CD4-positive, alpha-beta T cell (primary cell): ENCODE data around the gene GANAB. TPM values are rescaled to one million over a fixed set of nuclear protein-coding genes. Genes with fewer than 3 reads are reported as not detected.
A peak's percentile ranks its signal among the peaks of the same experiment; 100 is the strongest.

Experiments
- ATAC-seq: fragments of 200-7000 bp; cut with Tn5 transposase; one replicate; pipeline ENCODE4 v1.10.0; 2022; ENCODE audit warnings: mild to moderate bottlenecking; ENCODE audit not compliant: poor library complexity
- CTCF ChIA-PET: fragments of 350-600 bp; sonication (Branson Sonifier 250); formaldehyde crosslinking; loops from one replicate; lab custom pipeline; 2021; ENCODE audit warnings: antibody characterized with exemption, inconsistent platforms; lab: Charles Lee
- POLR2A ChIA-PET: fragments of 350-600 bp; sonication (Branson Sonifier 250); formaldehyde crosslinking; loops from one replicate; lab custom pipeline; 2021; ENCODE audit warnings: antibody characterized with exemption, inconsistent platforms; lab: Charles Lee
- DNase-seq, 14 experiments: peaks; one replicate each; pipeline ENCODE4 v3.0.0-alpha.2; 2013 to 2020; ENCODE audit warnings: mixed read lengths in 2 of 14
- H3K27ac ChIP-seq, 2 donors: one replicate each; pipeline versions ENCODE4 v1.5.1 to v1.7.0; 2013; ENCODE audit warnings: low read length in 2 of 2, low read depth in 1 of 2, mild to moderate bottlenecking in 1 of 2
- H3K27me3 ChIP-seq, 2 experiments: 1 replicate in 1 of 2; 2 replicates in 1 of 2; pipeline versions ENCODE4 v1.6.1 to v1.7.0; 2013; ENCODE audit warnings: low read length in 2 of 2, control low read depth in 1 of 2, mild to moderate bottlenecking in 1 of 2, moderate library complexity in 1 of 2; ENCODE audit not compliant: insufficient read depth in 2 of 2, control insufficient read depth in 1 of 2
- H3K36me3 ChIP-seq: one replicate; pipeline ENCODE4 v1.6.1; 2013; ENCODE audit warnings: low read length, control low read depth; ENCODE audit not compliant: insufficient read depth
- H3K4me1 ChIP-seq: one replicate; pipeline ENCODE4 v1.6.1; 2013; ENCODE audit warnings: low read length, control low read depth; ENCODE audit not compliant: insufficient read depth
- H3K4me3 ChIP-seq: one replicate; pipeline ENCODE4 v1.5.1; 2013; ENCODE audit warnings: mild to moderate bottlenecking, low read length, moderate library complexity
- H3K9me3 ChIP-seq, 2 experiments: 1 replicate in 1 of 2; 2 replicates in 1 of 2; pipeline versions ENCODE4 v1.6.1 to v1.7.0; 2013; ENCODE audit warnings: low read length in 2 of 2, mild to moderate bottlenecking in 2 of 2, control low read depth in 1 of 2, moderate library complexity in 1 of 2; ENCODE audit not compliant: control insufficient read depth in 1 of 2, insufficient read depth in 1 of 2
- H3K27ac Mint-ChIP-seq: one replicate; pipeline ENCODE4 v1.8.0; 2020; ENCODE audit warnings: mixed read lengths
- H3K27me3 Mint-ChIP-seq: one replicate; pipeline ENCODE4 v1.8.0; 2021; ENCODE audit warnings: mixed read lengths
- H3K36me3 Mint-ChIP-seq: one replicate; pipeline ENCODE4 v1.8.0; 2021; ENCODE audit warnings: low read depth, mixed read lengths
- H3K4me1 Mint-ChIP-seq: one replicate; pipeline ENCODE4 v1.8.0; 2021; ENCODE audit warnings: low read depth, mixed read lengths
- H3K4me3 Mint-ChIP-seq: one replicate; pipeline ENCODE4 v1.8.0; 2020; ENCODE audit warnings: mild to moderate bottlenecking, mixed read lengths
- H3K9me3 Mint-ChIP-seq: one replicate; pipeline ENCODE4 v1.8.0; 2020; ENCODE audit warnings: mixed read lengths
- CTCF ChIP-seq: fragments of 200-600 bp; IDR thresholded peaks from one replicate; pipeline ENCODE4 v1.8.0; 2022; ENCODE audit warnings: antibody characterized with exemption, mild to moderate bottlenecking
- intact Hi-C, 2 experiments: fragments of 100-400 bp; cut with DNase I in 1 of 2; cut with micrococcal nuclease in 1 of 2; formaldehyde crosslinking; loops; one replicate each; pipeline versions ENCODE4 v1.15.1 to v1.9.0; 2023 to 2025; cut with DNase I, micrococcal nuclease
- total RNA-seq, 174 experiments: library from RNA in 2 of 174; stranded (reverse) in 2 of 174; gene quantifications; one replicate each; pipeline ENCODE4 v1.2.3 and lab custom pipeline; 2021 to 2026

GANAB gene
- total RNA-seq, 2 experiments from 2014 or later = 181 to 182 TPM

GRCh38 chr11:62632492-62632891, 13.9 kb downstream of the GANAB start:
- Mint-ChIP-seq H3K9me3 (no peaks in the 10 kb centered on the region), H3K27ac (peak overlapping the region; percentile 30), H3K4me1 (peaks cover 19% of the 10 kb centered on the region), H3K27me3 (no peaks in the 10 kb centered on the region), H3K36me3 (peaks cover 96% of the 10 kb centered on the region), H3K4me3 (no peak overlapping the region)
- no peaks in the 10 kb centered on the region for H3K9me3 ChIP-seq
- ChIA-PET POLR2A (interaction anchor here (1.9 kb wide), 1 partner anchor 41 kb away, joined by 5 read pairs; the partner anchor contains the start of gene TUT1), CTCF (no interaction called here)
- peaks cover 27% of the 10 kb centered on the region for H3K4me1 ChIP-seq
- intact Hi-C loops = no loop called here
- peaks cover 92% of the 10 kb centered on the region for H3K36me3 ChIP-seq
- no peak for ATAC-seq
- H3K27me3 ChIP-seq = no peaks in the 10 kb centered on the region
- TF ChIP-seq CTCF = no peak
- no peak overlapping the region for H3K27ac ChIP-seq
- no peak overlapping the region for H3K4me3 ChIP-seq
- no peak for DNase-seq

- Mint-ChIP-seq H3K9me3 (no peaks in the 10 kb centered on the region), H3K36me3 (peaks cover 82% of the 10 kb centered on the region), H3K4me1 (no peaks in the 10 kb centered on the region), H3K27ac (no peak overlapping the region), H3K27me3 (no peaks in the 10 kb centered on the region), H3K4me3 (no peak overlapping the region)
- intact Hi-C loops = no loop called here
- no peaks in the 10 kb centered on the region for H3K9me3 ChIP-seq
- H3K4me3 ChIP-seq = no peak overlapping the region
- TF ChIP-seq CTCF = no peak
- ChIA-PET CTCF (no interaction called here), POLR2A (interaction anchor here (1.5 kb wide), 1 partner anchor 36 kb away, joined by 6 read pairs; the partner anchor contains the start of gene TUT1)
- peaks cover 72% of the 10 kb centered on the region for H3K36me3 ChIP-seq
- no peak overlapping the region for H3K27ac ChIP-seq
- H3K4me1 ChIP-seq = peaks cover under 1% of the 10 kb centered on the region
- DNase-seq (peak in 1 of 14 experiments; percentile 20), ATAC-seq (no peak)
- H3K27me3 ChIP-seq = no peaks in the 10 kb centered on the region
Observed at GRCh38 chr11:62627713-62628112, 18.7 kb downstream of the GANAB start.

DNA sequence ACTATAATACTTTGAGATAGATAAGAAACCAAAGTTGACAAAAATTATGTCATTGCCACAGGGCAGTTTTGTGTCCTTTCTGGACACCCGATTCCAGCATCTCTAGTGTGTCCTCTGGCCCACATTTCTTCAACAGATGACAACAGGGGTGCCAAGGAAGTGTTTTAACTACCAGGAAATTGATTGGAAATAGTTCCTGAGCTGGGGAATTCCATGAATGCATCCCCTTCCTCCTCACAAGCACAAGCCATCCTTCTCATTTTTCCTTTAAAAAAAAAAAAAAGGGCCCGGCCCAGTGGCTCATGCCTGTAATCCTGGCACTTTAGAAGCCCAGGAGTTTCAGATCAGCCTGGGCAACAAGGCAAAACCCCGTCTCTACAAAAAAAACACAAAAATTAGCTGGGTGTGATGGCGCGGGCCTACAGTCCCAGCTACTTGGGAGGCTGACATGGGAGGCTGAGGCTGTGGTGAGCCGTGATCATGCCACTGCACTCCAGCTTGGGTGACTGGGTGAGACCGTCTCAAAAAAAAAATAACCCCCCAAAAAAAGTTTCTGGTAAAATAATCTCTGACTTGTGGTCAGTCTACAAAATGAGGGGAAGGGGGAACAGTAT, 23.8 kb downstream of the GANAB start:
- Histone ChIP-seq H3K27me3 (no peaks in the 10 kb centered on the region), H3K27ac (peak overlapping the region; percentile 86 to 88), H3K4me3 (peak overlapping the region; percentile 69), H3K36me3 (peaks cover 26% of the 10 kb centered on the region), H3K9me3 (no peaks in the 10 kb centered on the region), H3K4me1 (peaks cover 31% of the 10 kb centered on the region)
- Mint-ChIP-seq H3K9me3 (no peaks in the 10 kb centered on the region), H3K4me1 (peaks cover 27% of the 10 kb centered on the region), H3K27me3 (no peaks in the 10 kb centered on the region), H3K36me3 (peaks cover 61% of the 10 kb centered on the region), H3K4me3 (peak overlapping the region; percentile 86), H3K27ac (peak overlapping the region; percentile 89)
- TF ChIP-seq CTCF = no peak
- intact Hi-C loops = loop anchor here (1.0 to 5.0 kb wide), 4 partner anchors 24 to 50 kb away; partner anchors contain the start of genes GANAB (in 1 of the 2), INTS5 (in 1 of the 2), LBHD1 (in 1 of the 2) and TUT1 (in 1 of the 2)
- ChIA-PET POLR2A (interaction anchor here (0.6 to 6.0 kb wide), 20 partner anchors 10 to 1671 kb away, joined by 3 to 80 read pairs (median 13); partner anchors contain the start of genes C11orf98, CSKMT, EEF1G and EML3), CTCF (interaction anchor here (0.6 to 3.6 kb wide), 6 partner anchors 9 to 164 kb away, joined by 3 to 10 read pairs (median 5); partner anchors contain the start of genes ROM1 and TUT1)
- ATAC-seq = no peak
- DNase-seq = peak in 2 of 14 experiments; percentile 31 to 53
